ENCODE data around the gene CTU2.

CTU2 gene

DNA sequence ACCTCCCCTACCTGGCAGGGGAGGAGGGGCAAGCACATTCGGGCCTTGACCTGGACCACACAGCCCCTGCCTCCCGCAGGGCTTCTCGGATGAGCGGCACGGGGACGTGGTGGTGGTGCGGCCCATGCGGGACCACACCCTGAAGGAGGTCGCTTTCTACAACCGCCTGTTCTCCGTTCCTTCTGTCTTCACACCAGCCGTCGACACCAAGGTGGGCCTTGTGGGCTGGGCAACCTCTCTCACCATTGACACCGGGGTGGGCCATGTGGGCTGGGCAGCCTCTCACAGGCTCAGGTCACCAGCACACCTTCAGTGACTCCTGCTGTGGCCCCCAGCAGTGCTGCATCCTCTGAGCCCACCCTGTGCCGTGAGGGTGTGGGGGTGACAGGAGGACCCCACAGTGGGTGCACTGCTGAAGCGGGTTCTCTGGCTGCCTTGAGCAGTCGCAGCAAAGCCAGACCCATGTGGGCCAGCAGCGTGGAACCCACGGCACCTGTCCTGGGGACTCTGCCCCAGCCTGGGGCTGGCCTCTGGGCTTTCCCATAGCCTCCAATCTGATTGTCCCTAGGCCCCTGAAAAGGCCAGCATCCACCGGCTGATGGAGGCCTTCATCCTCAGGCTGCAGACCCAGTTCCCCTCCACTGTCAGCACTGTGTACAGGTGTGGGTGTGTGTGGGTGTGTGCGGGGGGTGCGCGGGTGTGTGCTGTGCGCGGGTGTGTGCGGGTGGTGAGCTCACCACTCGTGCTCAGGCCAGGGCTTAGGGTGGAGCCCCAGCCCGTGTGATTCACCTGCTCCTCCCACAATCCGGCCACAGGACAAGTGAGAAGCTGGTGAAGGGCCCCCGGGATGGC is 7.5 kb downstream of the CTU2 start:
- DNase-seq (ENCODE audit: low read depth in 2 of 3, low spot score in 2 of 3) = no peak

DNA sequence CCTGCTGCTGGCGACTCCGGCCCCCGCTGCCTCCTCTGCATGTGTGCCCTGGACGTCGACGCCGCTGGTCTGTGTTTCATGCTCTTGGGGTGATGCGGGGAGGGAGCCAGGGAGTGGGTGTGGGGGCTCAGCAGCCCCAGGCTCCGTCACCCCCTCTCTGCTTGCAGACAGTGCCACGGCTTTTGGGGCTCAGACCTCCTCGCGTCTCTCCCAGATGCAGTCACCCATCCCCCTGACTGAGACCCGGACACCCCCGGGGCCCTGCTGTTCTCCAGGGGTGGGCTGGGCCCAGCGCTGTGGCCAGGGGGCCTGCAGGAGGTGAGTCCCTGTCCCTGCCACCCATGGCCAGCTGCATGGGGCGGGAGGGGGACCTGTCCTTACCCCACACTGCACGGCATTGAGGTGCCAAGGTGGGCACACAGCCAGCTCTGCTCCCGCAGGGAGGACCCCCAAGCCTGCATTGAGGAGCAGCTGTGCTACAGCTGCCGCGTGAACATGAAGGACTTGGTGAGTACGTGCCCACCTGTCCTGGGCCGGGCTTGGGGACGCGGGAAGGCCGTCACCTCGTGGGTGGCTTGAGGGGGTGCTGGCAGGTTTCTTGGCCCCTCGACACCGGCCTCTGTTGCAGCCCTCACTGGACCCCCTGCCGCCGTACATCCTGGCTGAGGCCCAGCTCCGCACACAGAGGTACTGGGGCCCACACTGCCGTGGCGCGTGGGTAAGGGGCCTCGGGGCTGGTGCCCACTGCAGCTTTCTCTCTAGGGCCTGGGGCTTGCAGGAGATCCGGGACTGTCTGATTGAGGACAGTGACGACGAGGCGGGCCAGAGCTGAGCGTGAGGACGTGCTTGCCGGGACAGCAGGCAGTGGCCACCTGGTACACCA is 8.4 kb downstream of the CTU2 start:
- DNase-seq (ENCODE audit: low read depth in 2 of 3, low spot score in 2 of 3) = no peak

DNA sequence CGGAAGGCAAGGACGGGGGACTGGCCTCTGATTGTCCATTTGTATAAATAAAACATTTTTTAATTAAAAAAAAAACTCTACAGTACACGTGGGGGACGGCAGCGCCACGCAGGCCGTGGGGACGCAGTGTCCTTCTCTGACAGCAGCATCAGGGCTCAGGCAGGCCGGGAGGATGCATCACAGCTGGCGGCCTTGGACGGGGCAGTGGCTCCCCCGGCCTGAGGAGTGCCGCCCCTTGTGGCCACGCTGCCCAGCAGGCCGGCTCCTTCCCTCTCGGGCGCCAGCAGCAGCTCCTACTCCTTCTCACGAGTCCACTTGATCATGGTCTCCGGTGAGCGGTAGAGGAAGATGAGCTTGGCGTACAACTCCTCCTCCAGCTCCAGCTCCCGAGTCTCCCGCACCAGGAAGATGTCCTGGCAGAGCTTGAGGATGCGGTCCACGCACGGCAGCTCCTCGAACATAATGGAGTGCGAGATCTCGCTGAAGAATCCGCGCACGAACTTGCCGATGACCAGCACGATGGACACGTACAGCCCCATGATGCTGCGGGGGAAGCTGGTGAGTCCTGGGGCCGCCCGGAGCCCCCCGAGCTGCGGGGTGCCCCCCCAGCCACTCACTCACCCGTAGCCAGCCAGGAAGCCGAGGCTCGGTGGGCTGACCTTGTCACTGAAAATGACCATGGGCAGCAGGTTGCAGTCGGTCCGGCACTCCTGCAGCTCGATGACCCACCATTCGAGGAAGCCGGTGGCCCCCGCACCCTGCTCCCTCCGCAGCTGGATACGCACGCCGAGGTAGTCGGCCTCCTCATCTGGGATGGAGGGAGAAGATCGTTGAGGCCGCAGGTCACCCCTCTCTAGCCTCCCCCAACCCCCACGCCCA is 9.2 kb downstream of the CTU2 start:
- DNase-seq (ENCODE audit: low read depth in 2 of 3, low spot score in 2 of 3) = no peak

DNA sequence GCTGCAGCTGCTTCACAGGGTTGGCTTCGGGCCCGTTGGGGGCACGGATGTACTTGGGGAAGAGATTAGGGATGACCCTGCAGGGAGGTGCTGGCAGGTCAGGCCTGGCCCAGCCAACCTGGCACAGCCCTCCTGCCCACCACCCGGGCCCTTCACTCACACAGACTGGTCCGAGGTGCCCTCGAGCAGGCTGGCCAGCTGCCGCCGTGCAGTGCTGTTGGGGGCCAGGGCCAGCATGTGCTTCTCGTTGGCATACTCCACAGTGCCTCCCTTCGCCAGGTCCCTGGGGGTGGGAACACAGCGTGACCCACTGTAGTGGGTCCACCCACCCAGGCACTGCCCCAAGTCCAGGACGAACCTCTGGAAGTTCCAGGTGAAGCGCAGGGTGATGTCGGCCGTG is 9.9 kb downstream of the CTU2 start:
- no peak for DNase-seq (ENCODE audit: low read depth in 2 of 3, low spot score in 2 of 3)

DNA sequence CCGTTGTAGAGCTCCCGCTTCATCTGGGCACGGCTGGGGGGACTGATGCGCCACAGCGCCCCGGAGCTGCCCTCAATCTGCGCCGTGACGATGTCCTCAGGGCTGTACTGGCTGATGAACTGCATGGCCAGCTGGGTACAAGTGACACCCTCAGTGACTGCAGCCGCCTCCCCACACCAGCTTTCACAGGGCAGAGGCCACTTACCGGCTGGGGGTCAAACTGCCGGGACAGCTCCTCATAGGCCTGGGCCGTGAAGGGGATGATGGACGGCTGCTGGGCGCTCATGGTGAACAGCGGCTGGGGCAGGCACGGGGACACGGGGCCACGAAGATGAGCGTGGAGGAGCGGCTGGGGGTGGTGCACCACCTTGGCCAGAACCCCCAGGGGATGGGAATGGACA is 10.3 kb downstream of the CTU2 start:
- no peak for DNase-seq (ENCODE audit: low read depth in 2 of 3, low spot score in 2 of 3)

DNA sequence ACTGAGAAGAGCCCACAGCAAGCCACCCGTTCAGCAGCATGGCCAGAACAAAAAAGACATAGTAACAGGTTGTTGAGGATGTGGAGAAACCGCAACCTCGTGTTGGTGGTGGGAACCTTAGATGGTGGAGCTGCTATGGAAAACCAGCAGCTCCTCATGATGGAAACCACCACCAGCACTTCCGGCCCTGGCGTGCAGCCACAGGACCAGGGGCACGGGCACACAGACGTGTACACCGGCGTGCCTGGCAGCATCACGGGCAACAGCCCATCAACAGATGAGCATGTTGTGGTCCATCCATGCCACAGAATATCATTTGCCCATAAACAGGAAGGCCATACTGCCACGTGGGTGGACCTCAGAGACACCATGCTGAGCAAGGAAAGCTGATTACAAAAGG is 11.9 kb downstream of the CTU2 start:
- DNase-seq (ENCODE audit: low read depth in 2 of 3, low spot score in 2 of 3) = no peak

DNA sequence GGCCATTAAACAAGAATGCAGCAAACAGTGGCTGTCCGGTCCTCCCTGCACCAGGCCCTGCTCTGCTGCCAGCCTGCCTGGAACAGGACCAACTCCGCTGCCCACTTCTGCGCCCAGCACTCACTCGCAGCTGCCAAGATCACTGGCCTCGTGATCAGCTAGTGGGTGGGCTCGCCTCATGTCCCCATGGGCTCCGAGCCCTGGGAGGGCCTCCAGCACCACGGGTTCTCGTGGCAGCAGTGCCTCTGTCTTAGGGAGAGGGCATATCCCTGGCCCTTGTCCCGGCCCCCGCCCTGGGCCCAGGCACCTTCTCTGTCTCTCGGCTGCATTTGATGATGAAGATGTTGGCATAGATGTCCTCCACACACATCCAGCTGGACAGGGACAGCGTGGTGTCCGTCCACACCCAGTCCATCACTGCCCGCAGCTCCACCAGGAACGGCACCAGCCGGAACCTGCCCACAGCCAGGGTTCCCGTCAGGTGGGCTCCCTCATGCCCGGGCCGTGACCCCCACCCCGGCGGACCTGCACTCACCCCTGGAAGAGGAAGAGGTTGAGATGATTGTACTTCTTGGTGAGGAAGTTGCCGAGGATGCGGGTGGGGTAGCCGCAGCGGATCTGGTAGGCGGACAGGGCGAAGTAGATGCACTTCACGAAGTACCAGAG is 13.1 kb downstream of the CTU2 start:
- no peak for DNase-seq (ENCODE audit: low read depth in 2 of 3, low spot score in 2 of 3)

DNA sequence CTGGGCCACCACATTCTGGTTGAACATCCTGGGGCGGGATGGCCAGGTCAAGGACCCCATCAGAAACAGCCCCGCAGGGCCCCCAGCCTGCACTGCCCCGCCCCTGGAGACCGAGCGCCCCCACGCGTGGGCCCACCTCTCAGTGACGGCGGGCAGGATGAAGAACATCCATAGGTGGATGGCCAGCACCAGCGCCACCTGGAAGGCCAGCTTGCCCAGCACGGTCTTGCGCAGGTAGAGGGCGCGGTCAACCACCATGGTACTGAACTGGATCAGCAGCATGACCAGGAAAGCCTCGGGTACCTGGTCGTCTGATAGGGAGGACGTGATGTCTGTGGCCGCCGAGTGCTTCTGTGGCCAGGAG is 13.6 kb downstream of the CTU2 start:
- no peak for DNase-seq (ENCODE audit: low read depth in 2 of 3, low spot score in 2 of 3)

DNA sequence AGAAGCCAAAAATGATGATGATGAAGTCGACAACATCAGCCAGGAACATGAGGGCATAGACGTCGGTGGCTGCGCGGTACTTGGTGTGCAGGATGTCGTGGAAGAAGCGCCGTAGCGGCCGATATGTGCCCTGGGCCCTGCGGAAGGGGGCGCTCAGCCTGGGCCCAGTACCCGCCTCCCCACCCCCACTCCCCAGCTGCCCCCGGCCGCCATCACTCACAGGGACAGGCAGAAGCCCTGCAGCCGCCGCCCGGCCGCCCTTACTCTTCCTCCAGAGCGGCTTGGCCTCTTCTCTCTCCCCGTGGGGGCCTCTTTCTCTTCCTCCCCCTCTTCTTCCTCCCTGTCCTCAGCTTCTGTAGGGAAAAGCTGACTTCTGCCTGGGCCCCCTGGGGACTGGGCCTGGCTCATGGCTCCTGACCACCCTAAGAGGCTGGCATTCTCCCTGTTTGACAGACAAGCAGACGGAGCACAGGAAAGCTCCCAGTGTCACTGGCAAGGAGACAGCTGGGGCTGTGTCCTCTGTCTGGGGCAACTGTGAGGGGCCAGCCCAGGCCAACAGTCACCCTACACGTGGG is 14.2 kb downstream of the CTU2 start:
- DNase-seq (ENCODE audit: low read depth in 2 of 3, low spot score in 2 of 3) = no peak

DNA sequence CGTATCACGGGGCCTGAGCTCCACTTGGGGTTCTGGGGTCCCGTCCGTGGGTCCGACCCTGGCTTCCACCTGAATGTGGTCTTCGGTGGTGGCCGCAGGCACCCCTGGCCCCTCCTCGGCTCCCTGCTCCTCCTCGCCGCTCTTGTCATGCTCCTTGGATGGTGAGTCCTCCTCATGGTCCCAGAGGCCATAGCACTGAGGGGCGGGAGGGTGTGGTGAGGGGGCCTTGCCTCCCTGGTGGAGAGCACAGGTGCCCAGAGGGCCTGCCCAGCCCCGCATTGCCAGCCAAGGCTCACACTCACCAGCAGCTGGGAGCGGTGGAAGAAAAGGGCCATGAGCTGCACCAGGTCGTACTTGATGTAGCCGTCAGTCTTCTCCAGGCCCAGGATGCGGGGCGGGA is 14.9 kb downstream of the CTU2 start:
- no peak for DNase-seq (ENCODE audit: low read depth in 2 of 3, low spot score in 2 of 3)

DNA sequence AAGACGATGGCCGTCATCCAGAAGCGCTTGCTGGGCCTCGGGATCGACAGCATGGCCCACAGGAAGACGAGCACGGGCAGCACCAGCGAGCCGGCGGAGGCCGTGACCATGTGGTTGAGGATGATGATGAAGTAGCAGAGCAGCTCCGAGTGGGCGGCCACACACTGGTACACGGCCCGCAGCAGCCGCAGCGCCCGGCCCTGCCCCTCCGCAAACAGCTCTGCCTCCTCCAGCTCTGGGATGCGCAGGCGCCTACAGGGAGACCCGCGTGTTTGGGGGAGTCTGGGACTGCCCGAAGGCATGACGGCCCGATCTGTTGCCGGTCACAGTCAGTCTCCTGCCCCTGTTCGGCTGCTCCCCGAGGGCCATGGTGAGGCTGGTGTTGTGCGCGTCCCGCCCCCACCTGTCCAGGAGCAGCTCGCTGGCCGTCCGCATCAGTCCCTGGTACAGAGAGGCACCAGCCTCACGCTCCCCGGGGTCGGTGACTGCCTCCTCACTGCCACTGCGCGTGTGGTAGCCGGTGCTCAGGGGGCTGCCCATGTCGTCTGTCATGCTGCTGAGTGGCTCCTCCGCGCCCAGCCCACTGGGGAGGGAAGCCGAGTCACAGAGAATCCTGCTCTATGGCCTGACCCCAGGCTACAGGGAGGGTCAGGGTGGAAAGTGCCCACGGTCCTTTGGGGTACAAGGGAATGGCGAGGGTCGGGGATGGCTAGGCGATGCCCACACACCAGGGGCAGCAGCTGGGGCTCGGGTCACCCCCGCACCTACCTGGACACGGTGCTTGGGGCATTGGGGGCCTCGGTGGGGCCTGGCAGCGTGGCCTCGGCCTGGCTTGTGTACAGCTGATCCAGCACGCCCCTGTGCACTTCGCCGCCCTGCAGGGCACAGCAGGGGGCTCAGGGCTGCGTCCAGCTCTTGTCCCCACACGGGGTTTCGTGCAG is 15.8 kb downstream of the CTU2 start:
- DNase-seq (ENCODE audit: low read depth in 2 of 3, low spot score in 2 of 3) = no peak

DNA sequence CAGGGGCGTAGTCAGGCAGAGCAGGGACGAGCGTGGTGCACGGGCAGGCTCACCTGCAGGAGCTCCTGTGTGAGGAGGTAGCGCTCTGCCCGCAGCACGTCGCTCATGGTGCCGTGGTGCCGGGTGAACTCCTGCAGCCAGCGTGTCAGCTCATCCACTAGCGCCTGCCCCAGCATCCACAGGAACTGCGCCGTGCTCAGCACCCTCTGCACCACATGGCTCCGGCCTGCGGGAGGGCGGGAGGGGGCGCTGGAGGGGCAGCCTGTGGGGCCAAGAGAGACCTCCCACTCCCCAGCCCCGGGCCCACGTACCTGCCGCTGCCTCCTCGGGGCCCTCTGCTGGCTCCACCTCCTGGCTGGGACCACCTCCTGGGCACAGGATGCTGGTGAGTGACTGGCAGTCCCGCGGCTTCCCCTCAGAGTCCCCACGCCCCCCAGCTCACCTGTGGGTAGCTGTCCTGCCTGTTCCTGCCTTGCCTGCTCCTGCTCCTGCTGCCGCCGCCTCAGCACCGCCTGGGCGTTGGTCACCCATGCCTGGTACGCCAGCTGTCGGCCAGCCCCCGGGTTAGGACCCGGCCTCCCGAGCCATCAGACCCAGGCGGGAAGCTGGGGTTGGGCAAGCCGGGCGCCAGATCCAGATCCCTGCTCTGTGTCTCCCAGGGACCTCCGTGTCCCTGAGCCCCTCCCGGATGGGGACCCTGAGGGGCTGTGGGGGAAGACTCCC is 16.6 kb downstream of the CTU2 start:
- DNase-seq (ENCODE audit: low read depth in 2 of 3, low spot score in 2 of 3) = no peak

DNA sequence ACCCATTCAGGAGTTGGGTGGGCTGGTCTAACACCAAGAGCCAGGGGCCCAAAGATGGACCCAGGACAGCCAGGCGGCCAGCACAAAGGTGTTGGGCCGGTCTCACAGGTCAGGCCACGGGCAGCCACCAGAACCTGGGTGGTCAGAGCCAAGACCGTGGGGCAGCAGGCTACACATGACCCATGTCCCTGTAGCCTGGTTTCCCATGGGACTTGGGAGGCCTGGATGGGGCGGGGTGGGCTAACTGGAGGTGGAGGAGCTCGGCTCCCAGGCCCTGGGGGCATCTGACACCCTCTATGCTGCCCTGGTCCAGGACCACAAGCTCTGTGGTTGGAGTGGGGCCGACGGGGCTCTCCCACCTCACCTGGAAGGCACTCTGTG is 17.2 kb downstream of the CTU2 start:
- DNase-seq (ENCODE audit: low read depth in 2 of 3, low spot score in 2 of 3) = no peak

DNA sequence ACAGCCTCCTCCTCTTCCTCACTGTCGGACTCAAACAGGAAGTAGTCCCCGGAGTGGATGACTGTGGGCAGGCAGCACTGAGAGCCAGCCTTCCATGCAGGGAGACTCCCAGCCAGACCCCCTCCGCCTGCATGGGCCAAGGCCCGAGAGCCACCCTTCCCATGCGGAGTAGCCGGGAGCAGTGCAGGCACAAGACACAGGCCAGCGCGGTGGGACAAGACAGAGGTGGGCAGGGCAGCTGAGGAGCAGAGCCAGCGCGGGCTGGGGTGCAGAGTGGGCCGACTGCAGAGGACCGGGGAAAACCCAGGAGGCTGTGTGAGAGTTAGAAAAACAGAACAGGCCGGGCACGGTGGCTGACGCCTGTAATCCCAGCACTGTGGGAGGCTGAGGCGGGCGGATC is 17.6 kb downstream of the CTU2 start:
- no peak for DNase-seq (ENCODE audit: low read depth in 2 of 3, low spot score in 2 of 3)

DNA sequence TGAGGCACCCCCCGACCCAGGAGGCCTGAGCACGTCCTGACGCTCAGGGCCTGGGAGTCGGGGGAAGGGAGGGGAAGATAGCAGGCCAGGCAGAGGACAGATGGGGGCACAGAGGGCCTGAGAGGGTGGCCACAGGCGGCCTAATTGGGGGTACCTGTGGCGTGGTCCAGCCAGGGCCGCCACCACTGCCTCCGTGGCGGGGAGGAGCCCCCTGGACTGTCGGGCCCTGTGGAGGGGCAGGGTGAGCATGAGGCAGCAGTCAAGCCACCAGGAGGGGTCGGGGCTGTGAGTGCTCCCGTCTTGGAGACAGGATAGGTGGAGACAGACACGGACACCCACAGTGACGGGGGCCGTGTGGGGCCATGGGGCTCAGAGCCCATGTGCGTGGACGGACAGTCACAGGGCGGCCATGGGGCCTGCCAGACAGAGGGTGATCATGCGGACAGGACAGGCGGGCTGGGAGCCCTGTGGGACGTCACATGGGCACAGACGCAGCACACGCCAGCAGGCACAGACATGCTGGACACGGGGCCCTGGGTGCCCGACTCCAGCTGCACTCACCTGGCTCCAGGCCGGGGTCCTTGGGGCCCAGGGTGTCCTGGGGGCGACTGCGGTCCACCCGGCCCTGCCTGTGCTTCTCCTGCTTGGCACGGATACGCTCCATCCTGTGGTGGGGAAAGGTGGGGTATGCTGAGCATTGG is 18.7 kb downstream of the CTU2 start:
- DNase-seq (ENCODE audit: low read depth in 2 of 3, low spot score in 2 of 3) = no peak

DNA sequence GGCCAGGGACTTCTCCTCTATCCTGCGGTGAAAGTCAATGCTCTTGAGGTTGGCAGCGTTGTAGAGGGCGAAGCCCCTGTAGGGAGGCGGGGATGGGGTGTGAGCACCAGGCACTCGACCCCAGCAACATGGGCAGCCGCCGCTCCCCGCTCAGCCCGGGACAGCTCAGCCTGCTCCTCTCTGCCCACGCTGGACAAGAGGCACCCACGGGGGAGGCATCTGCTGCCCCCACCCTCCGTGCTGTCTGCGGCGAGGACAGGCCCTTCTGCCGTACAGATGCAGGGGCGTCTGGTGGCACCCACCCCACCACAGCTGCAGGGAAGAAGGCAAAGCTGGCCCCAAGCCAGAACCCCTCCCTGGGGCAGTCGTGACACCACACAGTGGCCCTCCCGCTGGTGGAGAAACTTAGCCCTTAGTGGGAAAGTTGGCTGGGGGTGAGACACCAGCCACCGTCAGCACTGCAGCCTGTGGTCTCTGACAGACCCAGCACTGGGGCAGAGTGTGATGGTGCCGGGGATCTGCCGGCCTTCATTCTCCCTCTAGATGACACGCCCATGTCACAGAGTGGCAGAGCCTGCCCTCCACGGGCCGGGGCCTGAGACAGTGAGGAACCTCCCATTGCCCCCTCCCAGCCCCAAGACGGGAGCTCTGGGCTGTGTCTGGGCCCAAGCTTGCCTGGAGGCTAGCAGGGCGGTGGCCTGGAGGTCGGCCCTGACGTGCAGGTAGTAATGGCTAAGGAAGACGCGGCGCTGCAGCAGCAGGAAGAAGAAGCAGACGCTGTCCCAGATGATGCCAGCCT is 19.5 kb downstream of the CTU2 start:
- no peak for DNase-seq (ENCODE audit: low read depth in 2 of 3, low spot score in 2 of 3)

DNA sequence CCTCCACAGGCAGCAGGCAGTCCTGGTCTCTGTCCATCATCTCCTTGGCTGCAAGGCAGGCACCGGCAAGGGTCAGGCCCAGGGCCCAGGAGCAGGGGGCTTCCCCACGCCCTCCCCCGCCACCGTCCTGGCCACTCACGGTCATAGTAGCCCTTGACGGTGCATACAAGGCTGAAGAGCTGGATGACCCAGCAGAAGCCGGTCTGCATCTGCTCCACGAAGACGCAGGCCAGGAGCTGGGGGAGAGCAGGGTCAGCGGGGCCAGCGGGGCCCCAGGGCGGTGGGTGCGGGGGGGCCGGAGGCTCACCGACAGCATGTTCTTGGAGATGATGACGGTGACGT is 20.1 kb downstream of the CTU2 start:
- no peak for DNase-seq (ENCODE audit: low read depth in 2 of 3, low spot score in 2 of 3)

DNA sequence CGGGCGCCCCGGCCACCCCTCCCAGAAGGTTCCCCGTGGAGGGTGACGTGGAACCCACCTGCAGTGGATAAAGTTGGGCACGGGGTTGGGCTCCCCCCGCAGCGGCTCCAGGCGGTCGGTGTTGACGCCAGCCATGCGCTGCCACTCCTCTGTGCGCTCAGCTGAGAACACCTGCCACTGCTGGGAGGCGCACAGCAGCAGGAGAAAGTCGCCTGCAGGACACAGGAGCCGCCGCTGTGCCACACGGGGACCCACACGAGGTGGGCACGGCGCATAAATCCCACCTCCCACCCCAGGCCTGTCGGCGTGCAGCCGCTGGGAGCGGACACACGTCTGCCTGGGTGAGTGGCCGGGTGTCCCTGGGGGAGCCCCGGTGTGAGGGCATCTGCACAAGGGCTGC is 20.7 kb downstream of the CTU2 start:
- no peak for DNase-seq (ENCODE audit: low read depth in 2 of 3, low spot score in 2 of 3)

Data from activated CD8-positive, alpha-beta memory T cell treated with anti-CD3 and anti-CD28 coated beads for 48 hours (primary cell).